Measurements from ENCODE around the gene THAP7. TPM values are rescaled to one million over a fixed set of nuclear protein-coding genes. Genes with fewer than 3 reads are reported as not detected.
A peak's percentile ranks its signal among the peaks of the same experiment; 100 is the strongest.

The THAP7 gene
- total and polyA plus RNA-seq, 9 of the 15 experiments (the other 6 are each of a cell fraction or from before 2014, with no cell fraction given): 7.9 to 263 (median 84.1) TPM

DNA sequence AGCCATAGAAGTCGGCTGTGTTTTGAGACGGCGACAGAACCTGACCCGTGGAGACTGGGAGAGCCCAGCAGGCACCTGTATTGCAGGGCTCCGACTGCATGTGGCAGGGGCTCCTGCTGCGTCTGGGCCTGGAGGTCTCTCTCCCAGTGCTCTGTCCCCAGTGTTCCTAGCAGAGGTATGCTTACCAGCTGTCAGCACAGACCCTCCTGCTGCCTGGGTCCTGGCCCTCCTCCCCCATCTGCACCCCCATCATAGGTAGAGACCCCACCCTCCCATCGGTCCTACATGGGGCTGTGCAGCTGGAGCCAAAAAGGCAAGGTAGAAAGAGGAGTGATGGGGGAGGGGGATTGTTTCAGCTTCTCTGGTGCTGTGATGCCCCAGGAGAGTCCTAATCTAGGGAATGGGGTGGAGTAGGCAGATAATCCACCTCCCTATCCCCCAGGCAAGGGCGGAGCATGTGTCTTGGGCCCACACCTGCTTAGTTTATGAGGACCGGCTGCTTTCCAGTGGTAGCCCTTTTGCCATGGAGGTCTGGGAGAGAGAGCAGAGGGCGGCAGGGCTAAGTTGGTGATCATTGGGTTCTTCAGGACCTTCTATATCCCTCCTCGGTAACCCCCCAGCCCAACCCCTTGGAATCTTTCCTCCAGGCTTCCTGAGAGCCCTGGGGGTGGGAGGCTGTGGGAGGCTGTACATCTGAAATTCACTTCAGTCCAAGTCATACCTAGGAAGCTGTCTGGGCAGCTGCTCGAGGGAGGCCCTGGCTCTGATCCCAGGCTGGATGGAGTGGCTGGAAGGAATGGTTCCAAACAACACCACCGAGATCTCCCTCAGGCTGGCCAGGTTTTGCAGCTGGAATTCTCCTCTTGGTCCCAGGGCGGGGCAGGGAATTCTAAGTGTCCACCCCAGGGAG, 25.1 kb upstream of the THAP7 start:
- Histone ChIP-seq H3K4me1 (replicated peaks in 1 of 2; ENCODE audit: control insufficient read depth in 2 of 2, insufficient read depth in 2 of 2, low read length in 2 of 2) (peaks cover 0 to 61% of the 10 kb centered on the region in 2 experiments; a peak in 3 of 5 replicates), H4K20me1 (replicated peaks; ENCODE audit: control insufficient read depth, insufficient read depth, low read length) (peaks cover 50% of the 10 kb centered on the region), H3K9me3 (replicated peaks; ENCODE audit: control insufficient read depth, insufficient read depth, low read depth, low read length) (no peaks in the 10 kb centered on the region), H2AFZ (ENCODE audit: low read depth, low read length) (no peak overlapping the region), H3K79me2 (ENCODE audit: control insufficient read depth, insufficient read depth, low read length) (no peaks in the 10 kb centered on the region), H3K4me3 (no peak overlapping the region), H3K4me2 (ENCODE audit: insufficient read depth, low read length) (no peak overlapping the region), H3K9me1 (ENCODE audit: control insufficient read depth, insufficient read depth, low read length) (peaks cover 4% of the 10 kb centered on the region), H3K36me3 (ENCODE audit: control insufficient read depth, insufficient read depth, low read length) (no peaks in the 10 kb centered on the region), H3K27ac (ENCODE audit: extremely low read depth, low read depth, low read length) (no peak overlapping the region), H3K9ac (ENCODE audit: insufficient read depth in 1 of 2, low read depth in 2 of 2, low read length in 2 of 2) (peak overlapping the region in 1 of 2 experiments; percentile 32; a peak in 2 of 4 replicates), H3K27me3 (ENCODE audit: control insufficient read depth in 2 of 2, insufficient read depth in 2 of 2, low read length in 2 of 2) (peaks cover 45 to 70% of the 10 kb centered on the region in 2 experiments; a peak in 4 of 5 replicates)
- WGBS (ENCODE audit: insufficient coverage, low coverage, missing lambda C conversion rate): 9% methylated on average over 14 of the region's 14 CpGs
- FAIRE-seq: no peak
- POLR2A ChIA-PET: interaction anchor here (0.5 to 10.2 kb wide), 9 partner anchors 9 to 1277 kb away, joined by 3 to 120 read pairs (median 5); partner anchors contain the start of genes LRRC74B, P2RX6 and THAP7
- peak in 1 of 4 experiments; percentile 64 for DNase-seq (ENCODE audit: extremely low read depth in 1 of 4, low spot score in 3 of 4)
- no TSS peak for BruUV-seq (replicated peaks)
- ATAC-seq: no peak
- intact Hi-C loops (cut with micrococcal nuclease) (no loop called here), in situ Hi-C loops (cut with MboI) (no loop called here)
- CTCF ChIA-PET (ENCODE audit: low intra/inter-chr PET ratio): no interaction called here
- TF ChIP-seq USF1 (CRISPR knock-in tag; IDR thresholded peaks at IDR 0.05) (no peak; the same call in 1 of the 2 replicates), CBX8 (IDR thresholded peaks at IDR 0.05; ENCODE audit: borderline replicate concordance, extremely low read depth, low read depth, low read length, poor library complexity, severe bottlenecking) (no peak), ZNF408 (CRISPR knock-in tag; IDR thresholded peaks at IDR 0.05; ENCODE audit: low read depth) (no peak), MCM7 (IDR thresholded peaks at IDR 0.05) (no peak), BRD9 (IDR thresholded peaks at IDR 0.05; ENCODE audit: low read depth, partially characterized antibody) (no peak), MLX (CRISPR knock-in tag; conservative IDR thresholded peaks at IDR 0.05) (0 out of 4 replicates have a peak, but pooled peaks of 1 of the 2 experiments have one; percentile 15), PRMT5 (CRISPR knock-in tag; IDR thresholded peaks at IDR 0.05) (peak; percentile 4; the same call in 1 of the 2 replicates), MECOM (CRISPR knock-in tag; IDR thresholded peaks at IDR 0.05) (no peak), ZFP36 (IDR thresholded peaks at IDR 0.05; ENCODE audit: low read depth, low read length, partially characterized antibody) (no peak), KLF10 (CRISPR knock-in tag; IDR thresholded peaks at IDR 0.05) (no peak), E2F3 (CRISPR knock-in tag; IDR thresholded peaks at IDR 0.05) (peak; percentile 65; the same call in 1 of the 2 replicates), MYBL2 (IDR thresholded peaks at IDR 0.05; ENCODE audit: low read depth) (no peak), MYBL2 (CRISPR knock-in tag; IDR thresholded peaks at IDR 0.05; ENCODE audit: borderline replicate concordance) (0 out of 2 replicates have a peak, but pooled peaks have one; percentile 34), ZNF133 (CRISPR knock-in tag; IDR thresholded peaks at IDR 0.05) (peak; percentile 50; the same call in 1 of the 2 replicates)
- TF ChIP-seq, protein P1, sequence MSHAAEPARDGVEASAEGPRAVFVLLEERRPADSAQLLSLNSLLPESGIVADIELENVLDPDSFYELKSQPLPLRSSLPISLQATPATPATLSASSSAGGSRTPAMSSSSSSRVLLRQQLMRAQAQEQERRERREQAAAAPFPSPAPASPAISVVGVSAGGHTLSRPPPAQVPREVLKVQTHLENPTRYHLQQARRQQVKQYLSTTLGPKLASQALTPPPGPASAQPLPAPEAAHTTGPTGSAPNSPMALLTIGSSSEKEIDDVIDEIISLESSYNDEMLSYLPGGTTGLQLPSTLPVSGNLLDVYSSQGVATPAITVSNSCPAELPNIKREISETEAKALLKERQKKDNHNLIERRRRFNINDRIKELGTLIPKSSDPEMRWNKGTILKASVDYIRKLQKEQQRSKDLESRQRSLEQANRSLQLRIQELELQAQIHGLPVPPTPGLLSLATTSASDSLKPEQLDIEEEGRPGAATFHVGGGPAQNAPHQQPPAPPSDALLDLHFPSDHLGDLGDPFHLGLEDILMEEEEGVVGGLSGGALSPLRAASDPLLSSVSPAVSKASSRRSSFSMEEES (CRISPR knock-in tag; IDR thresholded peaks at IDR 0.05): no peak
- TF ChIP-seq, protein P2, sequence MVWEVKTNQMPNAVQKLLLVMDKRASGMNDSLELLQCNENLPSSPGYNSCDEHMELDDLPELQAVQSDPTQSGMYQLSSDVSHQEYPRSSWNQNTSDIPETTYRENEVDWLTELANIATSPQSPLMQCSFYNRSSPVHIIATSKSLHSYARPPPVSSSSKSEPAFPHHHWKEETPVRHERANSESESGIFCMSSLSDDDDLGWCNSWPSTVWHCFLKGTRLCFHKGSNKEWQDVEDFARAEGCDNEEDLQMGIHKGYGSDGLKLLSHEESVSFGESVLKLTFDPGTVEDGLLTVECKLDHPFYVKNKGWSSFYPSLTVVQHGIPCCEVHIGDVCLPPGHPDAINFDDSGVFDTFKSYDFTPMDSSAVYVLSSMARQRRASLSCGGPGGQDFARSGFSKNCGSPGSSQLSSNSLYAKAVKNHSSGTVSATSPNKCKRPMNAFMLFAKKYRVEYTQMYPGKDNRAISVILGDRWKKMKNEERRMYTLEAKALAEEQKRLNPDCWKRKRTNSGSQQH (CRISPR knock-in tag; IDR thresholded peaks at IDR 0.05): peak; percentile 63; the same call in 1 of the 2 replicates
